Dendritic cell treated with granulocyte-macrophage colony-stimulating factor and Interleukin-4, amounts not matched to agents 40 ng/mL and 50 ng/mL, for 4 days (primary cell): ENCODE data around the gene PPP4C.

ENCODE experiments used
- H3K27ac Mint-ChIP-seq: one replicate; pipeline ENCODE4 v1.8.0; 2022; ENCODE audit warnings: mild to moderate bottlenecking, mixed read lengths
- H3K27me3 Mint-ChIP-seq: one replicate; pipeline ENCODE4 v1.8.0; 2022; ENCODE audit warnings: mild to moderate bottlenecking, mixed read lengths
- H3K36me3 Mint-ChIP-seq: one replicate; pipeline ENCODE4 v1.8.0; 2022; ENCODE audit warnings: low read depth, mixed read lengths
- H3K4me1 Mint-ChIP-seq: one replicate; pipeline ENCODE4 v1.8.0; 2022; ENCODE audit warnings: low read depth, mixed read lengths
- H3K4me3 Mint-ChIP-seq: one replicate; pipeline ENCODE4 v1.8.0; 2022; ENCODE audit warnings: mild to moderate bottlenecking, moderate library complexity, mixed read lengths
- H3K9me3 Mint-ChIP-seq: one replicate; pipeline ENCODE4 v1.8.0; 2022; ENCODE audit warnings: mixed read lengths
- intact Hi-C: fragments of 100-400 bp; cut with micrococcal nuclease; formaldehyde crosslinking; loops from one replicate; pipeline ENCODE4 v1.15.0; 2022

Gene PPP4C

GRCh38 chr16:30046588-30046987 lies 29.2 kb upstream of the PPP4C start:
- H3K4me1 Mint-ChIP-seq: peaks cover 2% of the 10 kb centered on the region
- no peaks in the 10 kb centered on the region for H3K9me3 Mint-ChIP-seq
- H3K4me3 Mint-ChIP-seq: no peak overlapping the region
- H3K27ac Mint-ChIP-seq: no peak overlapping the region
- intact Hi-C loops: no loop called here
- no peaks in the 10 kb centered on the region for H3K36me3 Mint-ChIP-seq
- peaks cover 3% of the 10 kb centered on the region for H3K27me3 Mint-ChIP-seq

GRCh38 chr16:30049871-30050270 lies 25.9 kb upstream of the PPP4C start:
- Mint-ChIP-seq H3K4me3 (no peak overlapping the region), H3K27ac (no peak overlapping the region), H3K9me3 (no peaks in the 10 kb centered on the region), H3K27me3 (no peaks in the 10 kb centered on the region), H3K36me3 (no peaks in the 10 kb centered on the region), H3K4me1 (peaks cover 19% of the 10 kb centered on the region)
- intact Hi-C loops: no loop called here

GRCh38 chr16:30051518-30051917 lies 24.3 kb upstream of the PPP4C start:
- no peaks in the 10 kb centered on the region for H3K36me3 Mint-ChIP-seq
- no peak overlapping the region for H3K4me3 Mint-ChIP-seq
- no peaks in the 10 kb centered on the region for H3K27me3 Mint-ChIP-seq
- intact Hi-C loops: no loop called here
- H3K27ac Mint-ChIP-seq: peak overlapping the region; percentile 4
- no peaks in the 10 kb centered on the region for H3K9me3 Mint-ChIP-seq
- peaks cover 22% of the 10 kb centered on the region for H3K4me1 Mint-ChIP-seq

GRCh38 chr16:30052671-30053372 lies 23.0 kb upstream of the PPP4C start:
- Mint-ChIP-seq H3K36me3 (no peaks in the 10 kb centered on the region), H3K27me3 (no peaks in the 10 kb centered on the region), H3K27ac (peak overlapping the region; percentile 55), H3K4me3 (peak overlapping the region; percentile 87), H3K4me1 (peaks cover 22% of the 10 kb centered on the region), H3K9me3 (no peaks in the 10 kb centered on the region)
- intact Hi-C loops: loop anchor here (1.0 kb wide), 1 partner anchor 12 kb away; the partner anchor contains the start of gene ALDOA

GRCh38 chr16:30053376-30054015 lies 22.3 kb upstream of the PPP4C start:
- Mint-ChIP-seq H3K4me1 (peaks cover 22% of the 10 kb centered on the region), H3K4me3 (peak overlapping the region; percentile 87), H3K9me3 (no peaks in the 10 kb centered on the region), H3K27me3 (no peaks in the 10 kb centered on the region), H3K27ac (peak overlapping the region; percentile 55), H3K36me3 (no peaks in the 10 kb centered on the region)
- intact Hi-C loops: loop anchor here (1.0 kb wide), 1 partner anchor 12 kb away; the partner anchor contains the start of gene ALDOA

- intact Hi-C loops: no loop called here
- Mint-ChIP-seq H3K27ac (no peak overlapping the region), H3K27me3 (no peaks in the 10 kb centered on the region), H3K4me3 (no peak overlapping the region), H3K36me3 (no peaks in the 10 kb centered on the region), H3K4me1 (peaks cover 22% of the 10 kb centered on the region), H3K9me3 (no peaks in the 10 kb centered on the region)
These were observed 21.3 kb upstream of the PPP4C start for GRCh38 chr16:30054451-30054850.

GRCh38 chr16:30054959-30055553 lies 20.7 kb upstream of the PPP4C start:
- intact Hi-C loops: no loop called here
- H3K4me1 Mint-ChIP-seq: peaks cover 22% of the 10 kb centered on the region
- H3K4me3 Mint-ChIP-seq: no peak overlapping the region
- no peaks in the 10 kb centered on the region for H3K36me3 Mint-ChIP-seq
- H3K27ac Mint-ChIP-seq: no peak overlapping the region
- no peaks in the 10 kb centered on the region for H3K27me3 Mint-ChIP-seq
- no peaks in the 10 kb centered on the region for H3K9me3 Mint-ChIP-seq

- intact Hi-C loops: no loop called here
These were observed 15.4 kb upstream of the PPP4C start for GRCh38 chr16:30060346-30060745.

GRCh38 chr16:30060836-30061554 lies 14.8 kb upstream of the PPP4C start:
- Mint-ChIP-seq H3K27me3 (no peaks in the 10 kb centered on the region), H3K4me3 (no peak overlapping the region), H3K36me3 (peaks cover 24% of the 10 kb centered on the region), H3K4me1 (peaks cover 19% of the 10 kb centered on the region), H3K9me3 (no peaks in the 10 kb centered on the region), H3K27ac (peak overlapping the region; percentile 1)
- intact Hi-C loops: no loop called here

More at GRCh38 chr16:30060346-30060745, 15.4 kb upstream of the PPP4C start:
- Mint-ChIP-seq H3K27me3 (no peaks in the 10 kb centered on the region), H3K4me1 (peaks cover 19% of the 10 kb centered on the region), H3K36me3 (peaks cover 18% of the 10 kb centered on the region), H3K4me3 (no peak overlapping the region), H3K27ac (peak overlapping the region; percentile 1), H3K9me3 (no peaks in the 10 kb centered on the region)

GRCh38 chr16:30063278-30063892 lies 12.4 kb upstream of the PPP4C start:
- H3K9me3 Mint-ChIP-seq: no peaks in the 10 kb centered on the region
- intact Hi-C loops: no loop called here
- peaks cover 48% of the 10 kb centered on the region for H3K36me3 Mint-ChIP-seq
- peak overlapping the region; percentile 95 for H3K4me3 Mint-ChIP-seq
- peak overlapping the region; percentile 99 for H3K27ac Mint-ChIP-seq
- peaks cover 34% of the 10 kb centered on the region for H3K4me1 Mint-ChIP-seq
- H3K27me3 Mint-ChIP-seq: no peaks in the 10 kb centered on the region

- intact Hi-C loops: no loop called here
- H3K9me3 Mint-ChIP-seq: no peaks in the 10 kb centered on the region
- H3K4me3 Mint-ChIP-seq: peak overlapping the region; percentile 95
- H3K27ac Mint-ChIP-seq: peak overlapping the region; percentile 99
- peaks cover 56% of the 10 kb centered on the region for H3K36me3 Mint-ChIP-seq
- H3K27me3 Mint-ChIP-seq: no peaks in the 10 kb centered on the region
- H3K4me1 Mint-ChIP-seq: peaks cover 39% of the 10 kb centered on the region
These were observed 11.7 kb upstream of the PPP4C start for GRCh38 chr16:30063893-30064728.

- intact Hi-C loops: loop anchor here (1.0 kb wide), 2 partner anchors 11 to 28 kb away; a partner anchor contains a TSS
- Mint-ChIP-seq H3K4me1 (peaks cover 45% of the 10 kb centered on the region), H3K36me3 (peaks cover 62% of the 10 kb centered on the region), H3K27ac (peak overlapping the region; percentile 99), H3K4me3 (peak overlapping the region; percentile 95), H3K9me3 (no peaks in the 10 kb centered on the region), H3K27me3 (no peaks in the 10 kb centered on the region)
These were observed 11.1 kb upstream of the PPP4C start for GRCh38 chr16:30064729-30065101.
